ENCODE data around the gene CPT1A.

- TF ChIP-seq CTCF (IDR thresholded peaks at IDR 0.05; ENCODE audit: low read length): no peak
- TF ChIP-seq EZH2 (IDR thresholded peaks at IDR 0.05; ENCODE audit: borderline replicate concordance, low read length): no peak
Observed at GRCh38 chr11:68748061-68748460, 93.7 kb downstream of the CPT1A start.
